Right renal cortex interstitium (tissue), 3 donors: ENCODE measurements around the gene SORCS2. TPM values are rescaled to one million over a fixed set of nuclear protein-coding genes. Genes with fewer than 3 reads are reported as not detected.
"Not testable (repeated sequence)": the region's sequence is repeated elsewhere in the genome, so short reads cannot be mapped to it uniquely, and the experiment has no call there.

Experiments used
- DNase-seq, 3 donors: peaks; one replicate each; pipeline ENCODE4 v3.0.0-alpha.2; 2013; ENCODE audit warnings: low read depth in 3 of 3, low spot score in 2 of 3
- polyA plus RNA-seq, 3 donors: library from polyadenylated mRNA; unstranded; fragments of 120-200 nt; gene quantifications; one replicate each; pipeline ENCODE4 v1.2.1, GENCODE V29; 2013; ENCODE audit not compliant: insufficient read length in 3 of 3

The SORCS2 gene
- polyA plus RNA-seq, 3 donors = 6.6 to 7.9 (median 7.0) TPM

GRCh38 chr4:7159923-7160322 lies 32.4 kb upstream of the SORCS2 start:
- no peak for DNase-seq

DNA sequence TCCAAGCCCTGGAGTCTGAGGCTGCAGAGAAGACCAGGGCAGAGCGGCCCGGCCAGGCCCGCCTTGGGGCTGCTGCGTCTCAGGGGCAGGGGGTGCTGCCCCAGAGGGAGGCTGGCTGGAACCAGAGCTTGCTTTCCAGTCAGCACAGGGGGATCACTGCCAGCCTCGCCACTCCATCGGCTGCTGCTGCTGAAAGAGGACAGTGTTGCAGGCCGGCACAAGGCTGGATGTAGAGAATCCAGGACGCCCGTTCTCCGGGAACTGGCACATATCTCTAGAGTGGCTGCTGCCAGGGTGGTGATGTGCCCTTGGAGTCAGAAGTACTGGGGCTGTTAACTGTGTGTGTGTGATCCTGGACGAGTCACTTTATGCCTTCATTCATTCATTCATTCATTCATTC lies 31.9 kb upstream of the SORCS2 start:
- DNase-seq = no peak

DNA sequence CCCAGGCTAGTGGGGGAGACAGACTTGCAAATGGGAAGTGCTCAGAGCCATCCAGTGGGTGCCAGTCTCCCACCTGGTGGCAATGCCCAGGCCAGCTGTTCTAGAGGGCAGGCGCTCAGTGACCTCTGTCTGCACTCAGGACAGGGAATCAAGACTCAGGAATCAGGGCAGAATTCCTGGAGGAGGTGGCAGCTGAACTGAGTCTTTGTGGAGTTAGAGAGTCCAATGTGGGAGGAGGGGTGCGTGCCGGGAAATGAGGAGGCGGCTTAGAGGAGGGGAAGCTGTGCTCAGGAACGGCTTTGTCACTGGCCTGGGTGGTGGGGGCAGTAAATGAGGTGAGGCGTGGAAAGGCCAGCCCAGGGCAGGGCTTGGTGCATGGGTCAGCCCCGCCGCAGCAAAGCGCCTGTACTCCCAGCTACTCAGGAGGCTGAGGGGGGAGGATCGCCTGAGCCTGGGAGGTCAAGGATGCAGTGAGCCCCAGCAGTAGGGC lies 31.3 kb upstream of the SORCS2 start:
- no peak for DNase-seq

DNA sequence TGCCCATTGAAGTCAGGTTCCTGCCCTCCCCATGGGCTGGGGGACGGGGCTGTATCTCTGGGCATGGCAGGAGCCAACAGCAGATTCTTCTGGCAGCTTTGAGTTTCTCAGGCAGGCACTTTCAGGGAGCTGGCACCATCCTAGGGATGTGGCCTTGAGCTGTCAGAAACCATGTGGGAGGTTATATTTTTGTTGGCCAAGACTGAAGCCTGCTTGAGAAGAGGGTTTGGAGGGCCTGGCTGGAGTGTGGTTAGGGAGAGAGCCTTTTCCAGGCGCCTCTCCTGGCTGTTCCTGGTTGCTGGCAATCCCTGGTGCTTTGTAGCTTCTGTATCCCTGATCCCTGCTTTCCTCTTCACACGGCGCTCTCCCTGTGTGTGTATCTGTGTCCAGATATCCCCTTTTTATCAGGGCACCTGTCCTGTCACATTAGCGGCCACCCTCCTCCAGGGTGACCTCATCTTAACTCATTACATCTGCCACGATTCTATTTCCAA lies 30.6 kb upstream of the SORCS2 start:
- DNase-seq = no peak

DNA sequence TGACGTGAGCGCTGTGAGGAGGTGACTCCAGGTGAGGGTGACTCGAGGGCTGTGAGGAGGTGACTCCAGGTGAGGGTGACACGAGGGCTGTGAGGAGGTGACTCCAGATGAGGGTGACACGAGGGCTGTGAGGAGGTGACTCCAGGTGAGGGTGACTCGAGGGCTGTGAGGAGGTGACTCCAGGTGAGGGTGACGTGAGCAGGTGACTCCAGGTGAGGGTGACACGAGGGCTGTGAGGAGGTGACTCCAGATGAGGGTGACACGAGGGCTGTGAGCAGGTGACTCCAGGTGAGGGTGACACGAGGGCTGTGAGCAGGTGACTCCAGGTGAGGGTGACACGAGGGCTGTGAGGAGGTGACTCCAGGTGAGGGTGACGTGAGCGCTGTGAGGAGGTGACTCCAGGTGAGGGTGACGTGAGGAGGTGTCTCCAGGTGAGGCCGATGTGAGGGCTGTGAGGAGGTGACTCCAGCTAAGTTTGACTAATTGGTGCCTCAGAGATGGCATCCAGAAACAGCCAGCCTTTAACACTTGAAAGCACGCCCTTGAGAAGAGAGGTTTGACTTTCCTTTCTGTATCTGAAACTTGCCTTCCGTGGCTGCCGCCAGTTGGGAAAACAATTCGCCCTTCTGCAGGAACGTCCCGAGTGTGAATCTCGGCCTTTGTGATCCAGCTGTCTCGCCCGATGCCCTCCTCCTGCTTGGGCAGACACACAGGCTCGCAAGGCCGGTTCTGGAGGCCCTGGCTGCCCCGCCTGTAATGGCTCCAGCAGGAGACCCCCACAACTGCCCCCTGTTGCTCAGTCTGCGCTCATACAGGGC lies 27.1 kb upstream of the SORCS2 start:
- not testable (repeated sequence) for DNase-seq

DNA sequence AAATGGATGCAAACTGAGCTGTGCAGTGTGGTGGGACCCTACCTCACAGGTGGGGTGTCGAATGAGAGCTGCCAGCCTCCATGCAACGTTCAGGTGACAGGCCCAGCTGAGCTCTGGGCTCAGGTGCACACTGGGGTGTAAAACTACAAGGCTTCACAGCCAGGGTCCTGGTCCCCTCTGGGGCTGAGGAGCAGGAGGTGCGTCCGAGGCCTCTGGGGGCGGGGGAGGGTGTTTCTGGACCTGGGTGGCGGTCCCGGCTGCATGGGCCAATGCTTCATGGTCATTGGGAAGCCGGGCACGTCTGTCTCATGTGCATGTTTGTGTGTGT lies 26.5 kb upstream of the SORCS2 start:
- no peak for DNase-seq

GRCh38 chr4:7166237-7166636 lies 26.1 kb upstream of the SORCS2 start:
- DNase-seq = no peak

- DNase-seq = no peak
These were observed 25.2 kb upstream of the SORCS2 start for GRCh38 chr4:7166981-7167700.

DNA sequence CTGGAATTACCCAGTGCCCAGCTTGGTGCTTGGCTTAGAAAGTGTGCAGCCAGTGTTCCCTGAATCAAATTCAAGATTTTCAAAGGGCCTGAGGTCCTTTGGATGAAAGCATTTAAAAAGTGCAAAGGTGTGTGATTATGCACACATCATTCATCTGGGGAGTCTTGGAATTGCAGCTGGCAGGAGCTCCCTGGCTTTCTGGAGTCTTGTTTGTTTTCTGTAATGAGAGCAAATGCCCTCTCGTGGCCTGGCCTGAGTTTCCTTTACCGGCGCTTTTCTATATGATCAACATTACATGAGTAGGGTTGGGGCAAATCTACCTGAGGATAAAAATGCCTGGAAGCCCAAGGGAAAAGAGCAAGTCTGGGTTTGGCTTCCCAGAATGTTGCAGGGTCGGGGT lies 24.6 kb upstream of the SORCS2 start:
- DNase-seq = no peak

- DNase-seq = no peak
These were observed 24.2 kb upstream of the SORCS2 start for GRCh38 chr4:7168106-7168505.

- DNase-seq = no peak
These were observed 23.2 kb upstream of the SORCS2 start for GRCh38 chr4:7169134-7169533.

- DNase-seq = no peak
These were observed 22.3 kb upstream of the SORCS2 start for GRCh38 chr4:7170012-7170411.

- no peak for DNase-seq
These were observed 21.0 kb upstream of the SORCS2 start for GRCh38 chr4:7171191-7171900.

DNA sequence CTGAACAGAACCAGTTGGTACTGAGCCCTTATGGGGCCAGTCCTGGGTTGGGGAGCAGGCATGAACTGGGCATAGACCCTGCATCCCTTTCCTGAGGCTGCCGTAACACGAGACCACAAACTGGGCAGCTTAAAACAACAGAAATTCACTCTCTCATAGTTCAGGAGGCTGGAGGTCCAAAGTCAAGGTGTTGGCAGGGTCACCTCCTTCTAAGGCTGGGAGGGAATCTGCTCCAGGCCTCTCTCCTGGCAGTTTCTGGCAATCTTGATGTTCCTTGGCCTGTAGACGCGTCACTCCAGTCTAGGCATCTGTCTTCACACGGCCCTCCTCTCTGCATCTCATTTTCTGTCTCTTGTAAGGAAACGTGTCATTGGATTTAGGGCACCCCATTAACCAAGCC lies 19.8 kb upstream of the SORCS2 start:
- no peak for DNase-seq

- no peak for DNase-seq
These were observed 19.4 kb upstream of the SORCS2 start for GRCh38 chr4:7172946-7173345.

DNA sequence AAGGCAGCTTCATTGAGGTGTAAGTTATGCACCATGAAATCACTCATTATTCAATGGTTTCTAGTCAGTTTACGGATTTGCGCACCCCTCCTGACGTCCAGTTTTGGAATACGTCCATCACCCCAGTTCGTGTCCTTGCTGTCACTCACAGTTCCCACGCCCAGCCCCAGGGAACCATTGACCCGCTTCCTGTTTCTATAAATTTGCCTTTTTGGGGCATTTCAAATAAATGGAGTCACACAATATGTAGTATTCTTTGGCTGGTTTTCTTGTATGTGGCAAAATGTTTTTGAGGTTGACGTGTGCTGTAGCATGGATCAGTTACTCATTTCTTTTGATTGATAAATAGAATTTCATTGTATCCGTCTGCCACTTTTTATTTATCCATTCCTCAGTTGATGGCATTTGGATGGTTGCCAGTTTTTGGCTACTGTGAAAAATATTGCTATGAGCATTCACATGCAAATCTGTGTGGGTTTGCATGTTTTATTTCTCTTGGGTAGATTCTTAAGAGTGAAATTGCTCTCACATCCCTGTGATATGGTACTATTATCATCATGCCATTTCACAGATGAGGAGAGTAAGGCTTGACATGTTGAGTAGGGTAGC lies 18.4 kb upstream of the SORCS2 start:
- DNase-seq = no peak

DNA sequence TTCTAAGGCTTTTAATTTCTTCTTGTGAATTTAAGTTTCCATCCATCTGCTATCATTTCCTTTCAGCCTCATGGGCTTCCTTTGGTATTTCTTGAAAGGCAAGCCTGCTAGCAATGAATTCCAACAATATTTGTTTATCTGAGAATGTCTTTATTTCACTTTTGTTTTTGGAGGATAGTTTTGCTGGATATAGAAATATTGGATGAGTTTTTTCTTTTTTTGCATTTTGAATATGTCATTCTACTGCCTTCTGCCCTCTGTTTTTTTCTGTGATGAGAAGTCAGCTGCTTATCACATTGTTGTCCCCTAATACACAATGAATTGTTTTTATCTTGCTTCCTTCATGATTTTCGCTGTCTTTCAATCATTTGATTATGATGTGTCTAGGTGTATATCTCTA lies 13.2 kb upstream of the SORCS2 start:
- DNase-seq = no peak

- no peak for DNase-seq
These were observed 11.4 kb upstream of the SORCS2 start for GRCh38 chr4:7180938-7181337.

DNA sequence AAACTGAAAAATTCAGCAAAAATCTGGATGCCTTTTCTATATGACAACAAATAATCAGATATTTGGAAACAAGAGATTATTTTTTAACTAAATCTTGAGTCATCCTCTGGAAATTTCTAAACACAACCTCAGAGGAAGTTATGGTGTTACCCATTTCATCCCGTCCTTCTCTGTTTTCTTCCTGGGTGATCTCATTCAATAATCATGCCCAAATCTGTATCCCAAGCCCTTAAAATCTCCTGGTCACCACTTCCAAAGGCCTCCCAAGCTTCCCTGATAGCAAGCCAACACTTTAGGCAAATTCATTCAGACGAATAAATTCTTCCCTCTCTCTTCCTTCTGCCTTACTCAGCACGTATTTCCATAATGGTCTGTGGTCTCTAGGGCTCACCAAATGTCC lies 9.7 kb upstream of the SORCS2 start:
- DNase-seq = no peak

DNA sequence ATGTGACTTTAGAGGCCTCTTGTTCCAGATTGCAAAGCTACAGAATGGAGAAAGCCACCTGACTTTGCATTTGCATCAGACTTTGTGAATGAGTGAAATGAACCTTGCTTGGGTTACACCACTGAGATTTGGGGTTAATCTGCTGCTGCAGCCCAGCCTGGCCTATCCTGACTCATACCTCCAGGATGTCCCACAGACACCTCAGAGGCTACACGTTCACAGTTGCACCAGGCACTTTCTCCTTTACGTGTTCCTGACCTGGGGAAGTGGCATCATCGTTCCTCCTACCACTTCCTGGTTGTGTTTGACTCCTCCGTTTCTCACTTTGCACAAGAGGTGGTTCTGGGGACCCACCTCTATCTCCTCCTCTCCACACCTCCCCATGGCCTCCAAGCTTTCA lies 9.2 kb upstream of the SORCS2 start:
- no peak for DNase-seq
